HepG2 (cell line): ENCODE data around the gene OCLN. TPM values are rescaled to one million over a fixed set of nuclear protein-coding genes. Genes with fewer than 3 reads are reported as not detected.
"Not testable (repeated sequence)": the region's sequence is repeated elsewhere in the genome, so short reads cannot be mapped to it uniquely, and the experiment has no call there.

Experiments
- ATAC-seq: fragments of 200-7000 bp; cut with Tn5 transposase; 3 replicates; pipeline ENCODE4 v1.9.1; 2020; ENCODE audit warnings: mild to moderate bottlenecking, moderate library complexity
- BruUV-seq: library from RNA; stranded (reverse); fragments of 400-500 nt; replicated peaks from 2 replicates; lab custom pipeline; 2021; lab: Mats Ljungman, UMichigan
- CTCF ChIA-PET: fragments of 300-600 bp; formaldehyde crosslinking; extraction: SDS; loops from one replicate; lab custom pipeline; 2021; ENCODE audit warnings: low total read pairs, inconsistent platforms, low intra/inter-chr PET ratio; lab: Yijun Ruan, JAX
- POLR2A ChIA-PET: fragments of 350-600 bp; sonication (Branson Sonifier 250); formaldehyde crosslinking; loops from one replicate; lab custom pipeline; 2020; ENCODE audit warnings: antibody characterized with exemption, inconsistent platforms; lab: Yijun Ruan, JAX
- DNase-seq: peaks from one replicate; pipeline ENCODE4 v3.0.0-alpha.2; 2015; ENCODE audit warnings: low spot score
- FAIRE-seq: peaks from 3 replicates; lab custom pipeline; 2011; peaks lifted over from hg19 to GRCh38; lab: Jason Lieb, UNC
- H2AFZ ChIP-seq: one replicate; pipeline ENCODE4 v1.6.1; 2011; ENCODE audit warnings: low read length, inconsistent platforms
- H3K27ac ChIP-seq: fragments of 300-600 bp; 3 replicates; pipeline ENCODE4 v1.8.0; 2011; ENCODE audit warnings: mixed run types, mild to moderate bottlenecking, mixed read lengths, low read length, inconsistent platforms; ENCODE audit not compliant: insufficient read depth; ENCODE audit errors: extremely low read length
- H3K27me3 ChIP-seq, 2 experiments: fragments of 200-600 bp in 1 of 2; 2 replicates in 1 of 2; 3 replicates in 1 of 2; pipeline versions ENCODE4 v1.6.0 to v1.8.0; 2011; ENCODE audit warnings: low read length in 2 of 2, mild to moderate bottlenecking in 2 of 2, moderate library complexity in 2 of 2, inconsistent platforms in 1 of 2; ENCODE audit not compliant: insufficient read depth in 2 of 2, control insufficient read depth in 1 of 2
- H3K36me3 ChIP-seq, 2 experiments: fragments of 200-600 bp in 1 of 2; replicated peaks in 1 of 2; 2 replicates in 1 of 2; 3 replicates in 1 of 2; pipeline versions ENCODE4 v1.5.1 to v1.8.0; 2011; ENCODE audit warnings: low read length in 2 of 2, inconsistent platforms in 1 of 2; ENCODE audit not compliant: insufficient read depth in 2 of 2, control insufficient read depth in 1 of 2
- H3K4me1 ChIP-seq: 2 replicates; pipeline ENCODE4 v1.5.1; 2012; ENCODE audit warnings: low read length, inconsistent platforms; ENCODE audit not compliant: insufficient read depth
- H3K4me2 ChIP-seq: 2 replicates; pipeline ENCODE4 v1.6.0; 2011; ENCODE audit warnings: low read depth, low read length, inconsistent platforms
- H3K4me3 ChIP-seq, 3 experiments: fragments of 200-600 bp in 1 of 3; sonication (generic), shearing (Covaris generic) in 1 of 3; replicated peaks in 1 of 3; 2 replicates each; pipeline ENCODE4 v1.5.1; 2011 to 2016; ENCODE audit warnings: low read length in 3 of 3, inconsistent platforms in 2 of 3, low read depth in 2 of 3, mild to moderate bottlenecking in 2 of 3, control low read depth in 1 of 3, mixed read lengths in 1 of 3; ENCODE audit not compliant: insufficient read depth in 1 of 3
- H3K79me2 ChIP-seq: one replicate; pipeline ENCODE4 v1.6.1; 2011; ENCODE audit warnings: low read length, inconsistent platforms; ENCODE audit not compliant: insufficient read depth
- H3K9ac ChIP-seq: 2 replicates; pipeline ENCODE4 v1.6.0; 2011; ENCODE audit warnings: mild to moderate bottlenecking, low read depth, low read length, inconsistent platforms; ENCODE audit not compliant: insufficient read depth
- H3K9me3 ChIP-seq: 2 replicates; pipeline ENCODE4 v1.5.1; 2012; ENCODE audit warnings: mild to moderate bottlenecking, low read length
- H4K20me1 ChIP-seq: 2 replicates; pipeline ENCODE4 v1.6.0; 2011; ENCODE audit warnings: inconsistent platforms, mild to moderate bottlenecking, low read length, moderate library complexity; ENCODE audit not compliant: insufficient read depth
- HIVEP1 ChIP-seq: sonication (generic); formaldehyde crosslinking; IDR thresholded peaks from 2 replicates; pipeline ENCODE4 v1.4.0; 2020; ENCODE audit warnings: mild to moderate bottlenecking, missing genetic modification reagents
- PLSCR1 ChIP-seq: sonication (generic); formaldehyde crosslinking; IDR thresholded peaks from 2 replicates; pipeline ENCODE4 v1.5.0; 2020; ENCODE audit warnings: missing genetic modification reagents, mild to moderate bottlenecking, borderline replicate concordance
- SMARCE1 ChIP-seq: fragments of 450-650 bp; IDR thresholded peaks from 2 replicates; pipeline ENCODE4 v1.6.1; 2017; ENCODE audit warnings: borderline replicate concordance
- TRAFD1 ChIP-seq: sonication (generic); formaldehyde crosslinking; IDR thresholded peaks from 2 replicates; pipeline ENCODE4 v1.5.1; 2020; ENCODE audit warnings: missing genetic modification reagents, mild to moderate bottlenecking, borderline replicate concordance
- ZNF766 ChIP-seq: sonication (generic); formaldehyde crosslinking; IDR thresholded peaks from 2 replicates; pipeline ENCODE4 v1.5.0; 2020; ENCODE audit warnings: missing genetic modification reagents, borderline replicate concordance
- ZNF781 ChIP-seq: sonication (generic); formaldehyde crosslinking; IDR thresholded peaks from 2 replicates; pipeline ENCODE4 v1.5.1; 2020; ENCODE audit warnings: borderline replicate concordance, mild to moderate bottlenecking, missing genetic modification reagents; ENCODE audit errors: not compliant biosample characterization
- WGBS: methylation state at CpG from one replicate; pipeline ENCODE4 v1.1.6; 2017; ENCODE audit warnings: low lambda C conversion rate; 5-methylcytosine and 5-hydroxymethylcytosine counted together
- in situ Hi-C: cut with HindIII; loops from 2 replicates; pipeline ENCODE4 v1.10.0; 2017; ENCODE audit warnings: low pct_unique_long_range_greater_than_20kb; ENCODE audit not compliant: extremely low pct_ligation_motif_present
- intact Hi-C: fragments of 100-400 bp; cut with micrococcal nuclease; formaldehyde crosslinking; loops from one replicate; pipeline ENCODE4 v1.10.0; 2022; ENCODE audit not compliant: unreplicated experiment
- polyA plus RNA-seq, 8 experiments: library from polyadenylated mRNA; depleted of rRNA in 3 of 8; stranded (reverse) in 7 of 8; unstranded in 1 of 8; fragments of >200 nt; fragmentation: Illumina TruSeq in 4 of 8; extraction: Trizol in 4 of 8; gene quantifications; 2 replicates each; pipeline versions ENCODE4 v1.2.1 to v1.2.3, GENCODE V29; 2011 to 2016; ENCODE audit warnings: low read depth in 4 of 8, missing spikeins in 1 of 8, mixed read lengths in 1 of 8; ENCODE audit not compliant: insufficient read depth in 1 of 8
- total RNA-seq, 5 experiments: library from RNA; depleted of rRNA; stranded (reverse); fragments of >200 nt; fragmentation: Illumina TruSeq; extraction: Trizol; gene quantifications; 2 replicates each; pipeline ENCODE4 v1.2.3, GENCODE V29; 2016; ENCODE audit warnings: low read depth in 1 of 5

The OCLN gene
- total and polyA plus RNA-seq, 2 of the 13 experiments (the other 11 are each of a cell fraction or from before 2014, with no cell fraction given) = 24.1 to 34.8 TPM

GRCh38 chr5:69468631-69469030, 24.0 kb upstream of the OCLN start (continued):
- TF ChIP-seq TRAFD1 (no peak), ZNF766 (no peak), SMARCE1 (no peak), PLSCR1 (CRISPR knock-in tag) (no peak), ZNF781 (CRISPR knock-in tag) (no peak), HIVEP1 (CRISPR knock-in tag) (no peak)
- TF ChIP-seq, all 625 proteins: peak for 0

GRCh38 chr5:69471516-69471915, 21.1 kb upstream of the OCLN start:
- CTCF ChIA-PET, in situ Hi-C loops, FAIRE-seq, H3K27me3 ChIP-seq, ATAC-seq, H3K4me3 ChIP-seq, H3K9me3 ChIP-seq, intact Hi-C loops, H3K9ac ChIP-seq, H4K20me1 ChIP-seq, H3K4me2 ChIP-seq, DNase-seq, H3K79me2 ChIP-seq, H2AFZ ChIP-seq, H3K36me3 ChIP-seq, H3K27ac ChIP-seq, BruUV-seq: not testable (repeated sequence)
- POLR2A ChIA-PET = interaction anchor here (0.9 kb wide), 1 partner anchor 22 kb away, joined by 3 read pairs; no protein-coding TSS in a partner anchor
- H3K4me1 ChIP-seq = peaks cover 19% of the 10 kb centered on the region
- 27% methylated on average over 6 of the region's 6 CpGs for WGBS
